GM23248 (cell line): ENCODE data around the gene TRAPPC2L.

Experiments
- EZH2 ChIP-seq: fragments of 200-600 bp; sonication (generic); IDR thresholded peaks from 2 replicates; pipeline ENCODE4 v1.6.1; 2018; ENCODE audit warnings: antibody characterized with exemption, mild to moderate bottlenecking; ENCODE audit not compliant: insufficient read depth, poor library complexity, severe bottlenecking
- EZH2phosphoT487 ChIP-seq: fragments of 200-600 bp; sonication (generic); IDR thresholded peaks from 2 replicates; pipeline ENCODE4 v1.6.1; 2018; ENCODE audit warnings: antibody characterized with exemption, moderate library complexity, mild to moderate bottlenecking, low read depth; ENCODE audit not compliant: insufficient read depth

- TF ChIP-seq EZH2phosphoT487: no peak
- TF ChIP-seq EZH2: no peak
These were observed 34.2 kb downstream of the TRAPPC2L start for GRCh38 chr16:88891083-88891482.
